Breast epithelium (tissue), 3 donors: ENCODE measurements around the gene KCNK10.

ENCODE experiments used
- CTCF ChIP-seq, 3 donors: fragments of 450-650 bp; IDR thresholded peaks; one replicate each; pipeline ENCODE4 v1.5.1; 2016 to 2017; ENCODE audit warnings: antibody characterized with exemption in 3 of 3, mild to moderate bottlenecking in 3 of 3, moderate library complexity in 3 of 3
- POLR2A ChIP-seq: fragments of 450-650 bp; IDR thresholded peaks from one replicate; pipeline ENCODE4 v1.6.1; 2016; ENCODE audit warnings: antibody characterized with exemption, mild to moderate bottlenecking, moderate library complexity
- POLR2AphosphoS5 ChIP-seq, 3 donors: sonication (generic); formaldehyde crosslinking; IDR thresholded peaks; one replicate each; pipeline ENCODE4 v1.6.1; 2017; ENCODE audit warnings: antibody characterized with exemption in 3 of 3

- TF ChIP-seq POLR2A = no peak
- no peak for TF ChIP-seq CTCF (IDR thresholded peaks at IDR 0.05)
- no peak for TF ChIP-seq POLR2AphosphoS5 (IDR thresholded peaks at IDR 0.05)
These were observed 168.1 kb downstream of the KCNK10 start for GRCh38 chr14:88154926-88155325.
